ENCODE measurements around the gene ANKRD22. TPM values are rescaled to one million over a fixed set of nuclear protein-coding genes. Genes with fewer than 3 reads are reported as not detected.
A peak's percentile ranks its signal among the peaks of the same experiment; 100 is the strongest.

The ANKRD22 gene
- total RNA-seq, 3 donors from 2014 or later, result 0.24 TPM; not detected in 2

GRCh38 chr10:88805924-88806323 lies 45.7 kb downstream of the ANKRD22 start:
- no peaks in the 10 kb centered on the region for H3K36me3 Mint-ChIP-seq (ENCODE audit: insufficient read depth)
- peaks cover 7% of the 10 kb centered on the region for H3K4me1 Mint-ChIP-seq (ENCODE audit: low read depth)
- no peak overlapping the region for H3K4me3 Mint-ChIP-seq
- ATAC-seq (no peak), DNase-seq (no peak)
- no peaks in the 10 kb centered on the region for H3K9me3 Mint-ChIP-seq
- H3K27me3 Mint-ChIP-seq (ENCODE audit: low read depth), result no peaks in the 10 kb centered on the region

DNA sequence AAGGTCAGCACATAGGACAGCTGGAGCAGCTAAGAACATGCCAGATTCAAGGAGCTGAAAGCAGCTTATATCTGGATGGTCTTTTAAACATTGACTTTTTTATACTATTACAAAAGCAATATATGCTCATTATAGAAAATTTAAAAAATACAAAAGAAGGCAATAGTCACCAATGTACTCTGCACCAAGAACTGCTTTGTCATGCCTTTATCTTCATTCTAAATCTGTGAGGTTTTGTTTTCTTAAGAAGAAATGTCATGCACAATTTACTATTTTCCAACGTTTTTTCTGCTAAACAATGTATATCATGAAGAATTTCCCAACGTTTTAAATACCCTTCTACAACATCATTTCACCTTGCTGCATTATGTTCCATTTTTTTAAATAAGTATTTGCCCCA lies 46.3 kb downstream of the ANKRD22 start:
- no peaks in the 10 kb centered on the region for H3K9me3 Mint-ChIP-seq
- H3K36me3 Mint-ChIP-seq (ENCODE audit: insufficient read depth), result no peaks in the 10 kb centered on the region
- H3K4me1 Mint-ChIP-seq (ENCODE audit: low read depth), result peaks cover 11% of the 10 kb centered on the region
- H3K4me3 Mint-ChIP-seq, result no peak overlapping the region
- no peak for ATAC-seq
- DNase-seq, result no peak
- no peaks in the 10 kb centered on the region for H3K27me3 Mint-ChIP-seq (ENCODE audit: low read depth)

DNA sequence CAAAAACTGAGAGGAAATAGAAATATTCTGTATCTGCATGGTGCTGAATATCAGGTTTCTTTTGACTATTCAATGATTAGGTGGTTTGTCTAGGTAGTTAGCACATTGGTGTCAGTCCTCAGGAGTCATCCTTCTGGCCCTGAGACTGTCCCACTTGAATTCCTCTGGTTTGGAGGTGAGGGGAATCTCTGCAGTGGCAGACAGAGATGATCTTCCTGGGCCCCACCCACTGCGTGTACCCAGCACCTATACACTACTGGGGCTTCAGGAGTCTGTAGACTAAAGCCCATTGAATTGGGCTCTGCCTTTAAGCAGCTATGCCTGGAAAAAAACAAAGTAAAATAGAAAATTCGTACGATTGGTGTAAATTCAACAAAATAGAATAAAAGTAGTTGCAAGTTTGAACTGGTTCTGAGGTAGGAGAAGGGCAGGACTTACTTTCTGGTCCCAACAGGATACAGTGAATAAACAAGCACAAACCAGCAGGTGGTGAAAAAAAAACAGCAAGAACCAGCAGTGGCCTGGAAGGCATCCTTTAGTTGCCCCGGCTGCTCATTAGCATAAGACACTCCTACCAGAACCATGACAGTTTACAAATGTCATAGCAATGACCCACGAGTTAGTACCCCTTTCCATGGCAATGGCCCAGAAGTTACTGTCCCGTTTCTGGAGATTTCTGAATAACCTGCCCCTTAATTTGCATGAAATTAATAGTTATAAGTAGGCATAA lies 47.4 kb downstream of the ANKRD22 start:
- Mint-ChIP-seq H3K36me3 (ENCODE audit: insufficient read depth) (no peaks in the 10 kb centered on the region), H3K4me1 (ENCODE audit: low read depth) (peaks cover 8% of the 10 kb centered on the region), H3K27me3 (ENCODE audit: low read depth) (no peaks in the 10 kb centered on the region), H3K4me3 (no peak overlapping the region), H3K9me3 (no peaks in the 10 kb centered on the region)
- no peak for ATAC-seq
- no peak for DNase-seq

GRCh38 chr10:88803641-88804040 lies 48.0 kb downstream of the ANKRD22 start:
- peaks cover 8% of the 10 kb centered on the region for H3K4me1 Mint-ChIP-seq (ENCODE audit: low read depth)
- H3K4me3 Mint-ChIP-seq, result no peak overlapping the region
- H3K9me3 Mint-ChIP-seq, result no peaks in the 10 kb centered on the region
- ATAC-seq, result no peak
- H3K27me3 Mint-ChIP-seq (ENCODE audit: low read depth), result no peaks in the 10 kb centered on the region
- DNase-seq, result no peak
- H3K36me3 Mint-ChIP-seq (ENCODE audit: insufficient read depth), result no peaks in the 10 kb centered on the region

- DNase-seq (no peak), ATAC-seq (no peak)
- peaks cover 2% of the 10 kb centered on the region for H3K27me3 Mint-ChIP-seq (ENCODE audit: low read depth)
- no peaks in the 10 kb centered on the region for H3K36me3 Mint-ChIP-seq (ENCODE audit: insufficient read depth)
- no peaks in the 10 kb centered on the region for H3K9me3 Mint-ChIP-seq
- peaks cover 8% of the 10 kb centered on the region for H3K4me1 Mint-ChIP-seq (ENCODE audit: low read depth)
- H3K4me3 Mint-ChIP-seq, result no peak within 1 kb of the TSS
Observed at GRCh38 chr10:88802523-88803285, 48.9 kb downstream of the ANKRD22 start, which contains the start of gene LIPM. TSS of gene LIPM (plus strand) at chr10:88802730. CDS start at chr10:88802897, 167 bp downstream.

GRCh38 chr10:88800152-88801125 lies 51.2 kb downstream of the ANKRD22 start:
- Mint-ChIP-seq H3K4me1 (ENCODE audit: low read depth) (peaks cover 8% of the 10 kb centered on the region), H3K27me3 (ENCODE audit: low read depth) (peaks cover 2% of the 10 kb centered on the region), H3K9me3 (no peaks in the 10 kb centered on the region), H3K4me3 (no peak overlapping the region), H3K36me3 (ENCODE audit: insufficient read depth) (no peaks in the 10 kb centered on the region)
- ATAC-seq, result peak; percentile 90 to 91
- DNase-seq, result no peak

GRCh38 chr10:88794731-88795130 lies 56.9 kb downstream of the ANKRD22 start:
- Mint-ChIP-seq H3K4me3 (no peak overlapping the region), H3K36me3 (ENCODE audit: insufficient read depth) (no peaks in the 10 kb centered on the region), H3K4me1 (ENCODE audit: low read depth) (peaks cover 18% of the 10 kb centered on the region), H3K27me3 (ENCODE audit: low read depth) (peaks cover 2% of the 10 kb centered on the region), H3K9me3 (no peaks in the 10 kb centered on the region)
- no peak for ATAC-seq
- no peak for DNase-seq

- Mint-ChIP-seq H3K4me1 (ENCODE audit: low read depth) (peaks cover 18% of the 10 kb centered on the region), H3K27me3 (ENCODE audit: low read depth) (peaks cover 2% of the 10 kb centered on the region), H3K4me3 (no peak overlapping the region), H3K36me3 (ENCODE audit: insufficient read depth) (no peaks in the 10 kb centered on the region), H3K9me3 (no peaks in the 10 kb centered on the region)
- DNase-seq (no peak), ATAC-seq (peak; percentile 87 to 88)
Observed at GRCh38 chr10:88793712-88794299, 57.8 kb downstream of the ANKRD22 start.

GRCh38 chr10:88792661-88793060 lies 59.0 kb downstream of the ANKRD22 start:
- DNase-seq (no peak), ATAC-seq (no peak)
- H3K9me3 Mint-ChIP-seq, result no peaks in the 10 kb centered on the region
- peaks cover 18% of the 10 kb centered on the region for H3K4me1 Mint-ChIP-seq (ENCODE audit: low read depth)
- H3K4me3 Mint-ChIP-seq, result no peak overlapping the region
- H3K27me3 Mint-ChIP-seq (ENCODE audit: low read depth), result no peaks in the 10 kb centered on the region
- no peaks in the 10 kb centered on the region for H3K36me3 Mint-ChIP-seq (ENCODE audit: insufficient read depth)

- no peak for ATAC-seq
- Mint-ChIP-seq H3K36me3 (ENCODE audit: insufficient read depth) (no peaks in the 10 kb centered on the region), H3K4me1 (ENCODE audit: low read depth) (peaks cover 18% of the 10 kb centered on the region), H3K27me3 (ENCODE audit: low read depth) (no peaks in the 10 kb centered on the region), H3K9me3 (no peaks in the 10 kb centered on the region), H3K4me3 (no peak overlapping the region)
- no peak for DNase-seq
Observed at GRCh38 chr10:88791924-88792323, 59.7 kb downstream of the ANKRD22 start.

- no peak for DNase-seq
- Mint-ChIP-seq H3K27me3 (ENCODE audit: low read depth) (no peaks in the 10 kb centered on the region), H3K9me3 (no peaks in the 10 kb centered on the region), H3K4me1 (ENCODE audit: low read depth) (peaks cover 13% of the 10 kb centered on the region), H3K4me3 (no peak overlapping the region), H3K36me3 (ENCODE audit: insufficient read depth) (no peaks in the 10 kb centered on the region)
- ATAC-seq, result no peak
Observed at GRCh38 chr10:88788924-88789323, 62.7 kb downstream of the ANKRD22 start.

DNA sequence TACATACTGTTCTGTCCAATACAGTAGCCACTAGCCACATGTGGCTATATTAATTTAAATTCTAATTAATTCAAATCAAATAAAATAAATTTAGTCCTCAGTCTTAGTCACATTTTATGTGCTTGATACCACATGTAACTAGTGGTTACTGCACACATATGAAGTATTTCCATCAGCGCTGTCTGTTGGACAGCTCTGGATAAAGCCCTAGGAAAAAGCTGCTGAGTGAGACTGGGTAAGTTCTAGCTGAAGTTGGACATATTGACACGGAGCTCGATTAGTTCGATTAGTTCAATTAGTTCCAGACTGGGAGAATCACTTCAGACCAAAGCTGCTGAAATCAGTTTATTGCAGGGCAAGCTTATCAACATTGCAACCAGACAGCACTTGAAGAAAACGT lies 64.2 kb downstream of the ANKRD22 start:
- no peak for DNase-seq
- no peaks in the 10 kb centered on the region for H3K9me3 Mint-ChIP-seq
- no peaks in the 10 kb centered on the region for H3K27me3 Mint-ChIP-seq (ENCODE audit: low read depth)
- no peak for ATAC-seq
- no peak overlapping the region for H3K4me3 Mint-ChIP-seq
- no peaks in the 10 kb centered on the region for H3K4me1 Mint-ChIP-seq (ENCODE audit: low read depth)
- H3K36me3 Mint-ChIP-seq (ENCODE audit: insufficient read depth), result no peaks in the 10 kb centered on the region

- Mint-ChIP-seq H3K27me3 (ENCODE audit: low read depth) (no peaks in the 10 kb centered on the region), H3K36me3 (ENCODE audit: insufficient read depth) (no peaks in the 10 kb centered on the region), H3K4me3 (no peak overlapping the region), H3K4me1 (ENCODE audit: low read depth) (no peaks in the 10 kb centered on the region), H3K9me3 (no peaks in the 10 kb centered on the region)
- no peak for DNase-seq
- ATAC-seq, result no peak
Observed at GRCh38 chr10:88786032-88786770, 65.4 kb downstream of the ANKRD22 start.
